ENCODE data around the gene RTL10. TPM values are rescaled to one million over a fixed set of nuclear protein-coding genes. Genes with fewer than 3 reads are reported as not detected.

RTL10 gene
- polyA plus RNA-seq, 1 donor from 2014 or later, result 11.7 TPM

DNA sequence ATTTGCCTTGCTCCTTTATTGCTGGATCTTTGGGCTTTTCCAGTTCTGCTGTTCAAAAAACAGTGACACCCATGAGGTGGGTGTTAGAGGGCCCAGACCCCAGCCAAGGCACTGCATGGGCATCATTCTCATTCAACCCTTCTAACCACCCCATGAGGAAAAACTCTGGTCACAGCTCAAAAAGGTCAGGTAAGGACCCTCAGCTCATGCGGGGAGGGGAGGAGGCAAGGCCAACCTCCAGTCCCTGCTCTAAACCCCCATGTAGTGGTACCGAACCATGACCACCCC is 7.4 kb downstream of the RTL10 start:
- no peak overlapping the region for H2AFZ ChIP-seq (ENCODE audit: low read depth, low read length)
- peaks cover 4% of the 10 kb centered on the region for H3K79me2 ChIP-seq (replicated peaks; ENCODE audit: insufficient read depth, low read length)
- H3K4me2 ChIP-seq (ENCODE audit: low read length), result no peak overlapping the region
- no peaks in the 10 kb centered on the region for H3F3A ChIP-seq (ENCODE audit: insufficient read depth, low read length, poor library complexity, severe bottlenecking)
- TF ChIP-seq EP300 (conservative IDR thresholded peaks at IDR 0.05; ENCODE audit: poor library complexity, severe bottlenecking), result no peak
- TF ChIP-seq, protein P1, sequence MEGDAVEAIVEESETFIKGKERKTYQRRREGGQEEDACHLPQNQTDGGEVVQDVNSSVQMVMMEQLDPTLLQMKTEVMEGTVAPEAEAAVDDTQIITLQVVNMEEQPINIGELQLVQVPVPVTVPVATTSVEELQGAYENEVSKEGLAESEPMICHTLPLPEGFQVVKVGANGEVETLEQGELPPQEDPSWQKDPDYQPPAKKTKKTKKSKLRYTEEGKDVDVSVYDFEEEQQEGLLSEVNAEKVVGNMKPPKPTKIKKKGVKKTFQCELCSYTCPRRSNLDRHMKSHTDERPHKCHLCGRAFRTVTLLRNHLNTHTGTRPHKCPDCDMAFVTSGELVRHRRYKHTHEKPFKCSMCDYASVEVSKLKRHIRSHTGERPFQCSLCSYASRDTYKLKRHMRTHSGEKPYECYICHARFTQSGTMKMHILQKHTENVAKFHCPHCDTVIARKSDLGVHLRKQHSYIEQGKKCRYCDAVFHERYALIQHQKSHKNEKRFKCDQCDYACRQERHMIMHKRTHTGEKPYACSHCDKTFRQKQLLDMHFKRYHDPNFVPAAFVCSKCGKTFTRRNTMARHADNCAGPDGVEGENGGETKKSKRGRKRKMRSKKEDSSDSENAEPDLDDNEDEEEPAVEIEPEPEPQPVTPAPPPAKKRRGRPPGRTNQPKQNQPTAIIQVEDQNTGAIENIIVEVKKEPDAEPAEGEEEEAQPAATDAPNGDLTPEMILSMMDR (IDR thresholded peaks at IDR 0.05; ENCODE audit: poor library complexity, severe bottlenecking), result no peak
- TF ChIP-seq TAF1 (IDR thresholded peaks at IDR 0.05; ENCODE audit: low read depth), result no peak
- TF ChIP-seq MXI1 (conservative IDR thresholded peaks at IDR 0.05; ENCODE audit: poor library complexity, severe bottlenecking), result no peak
- no peak for TF ChIP-seq EZH2 (IDR thresholded peaks at IDR 0.05; ENCODE audit: borderline replicate concordance, insufficient read depth, low read length, poor library complexity, severe bottlenecking)
- no peak for TF ChIP-seq RAD21 (conservative IDR thresholded peaks at IDR 0.05)
- TF ChIP-seq, protein P2, sequence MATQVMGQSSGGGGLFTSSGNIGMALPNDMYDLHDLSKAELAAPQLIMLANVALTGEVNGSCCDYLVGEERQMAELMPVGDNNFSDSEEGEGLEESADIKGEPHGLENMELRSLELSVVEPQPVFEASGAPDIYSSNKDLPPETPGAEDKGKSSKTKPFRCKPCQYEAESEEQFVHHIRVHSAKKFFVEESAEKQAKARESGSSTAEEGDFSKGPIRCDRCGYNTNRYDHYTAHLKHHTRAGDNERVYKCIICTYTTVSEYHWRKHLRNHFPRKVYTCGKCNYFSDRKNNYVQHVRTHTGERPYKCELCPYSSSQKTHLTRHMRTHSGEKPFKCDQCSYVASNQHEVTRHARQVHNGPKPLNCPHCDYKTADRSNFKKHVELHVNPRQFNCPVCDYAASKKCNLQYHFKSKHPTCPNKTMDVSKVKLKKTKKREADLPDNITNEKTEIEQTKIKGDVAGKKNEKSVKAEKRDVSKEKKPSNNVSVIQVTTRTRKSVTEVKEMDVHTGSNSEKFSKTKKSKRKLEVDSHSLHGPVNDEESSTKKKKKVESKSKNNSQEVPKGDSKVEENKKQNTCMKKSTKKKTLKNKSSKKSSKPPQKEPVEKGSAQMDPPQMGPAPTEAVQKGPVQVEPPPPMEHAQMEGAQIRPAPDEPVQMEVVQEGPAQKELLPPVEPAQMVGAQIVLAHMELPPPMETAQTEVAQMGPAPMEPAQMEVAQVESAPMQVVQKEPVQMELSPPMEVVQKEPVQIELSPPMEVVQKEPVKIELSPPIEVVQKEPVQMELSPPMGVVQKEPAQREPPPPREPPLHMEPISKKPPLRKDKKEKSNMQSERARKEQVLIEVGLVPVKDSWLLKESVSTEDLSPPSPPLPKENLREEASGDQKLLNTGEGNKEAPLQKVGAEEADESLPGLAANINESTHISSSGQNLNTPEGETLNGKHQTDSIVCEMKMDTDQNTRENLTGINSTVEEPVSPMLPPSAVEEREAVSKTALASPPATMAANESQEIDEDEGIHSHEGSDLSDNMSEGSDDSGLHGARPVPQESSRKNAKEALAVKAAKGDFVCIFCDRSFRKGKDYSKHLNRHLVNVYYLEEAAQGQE (IDR thresholded peaks at IDR 0.05; ENCODE audit: borderline replicate concordance), result no peak
- TF ChIP-seq POLR2AphosphoS5 (IDR thresholded peaks at IDR 0.05), result no peak
- no peak for TF ChIP-seq SMC3 (conservative IDR thresholded peaks at IDR 0.05; ENCODE audit: poor library complexity)
- H4K20me1 ChIP-seq (ENCODE audit: insufficient read depth), result no peaks in the 10 kb centered on the region
- H3K27me3 ChIP-seq (ENCODE audit: insufficient read depth, low read depth, low read length), result no peaks in the 10 kb centered on the region
- no peaks in the 10 kb centered on the region for H3K9me3 ChIP-seq (ENCODE audit: low read length)
- no peaks in the 10 kb centered on the region for H3K9me2 ChIP-seq (ENCODE audit: insufficient read depth, low read length)
- H3K36me3 ChIP-seq (ENCODE audit: insufficient read depth, low read length), result no peaks in the 10 kb centered on the region
- no peak overlapping the region for H3K4me3 ChIP-seq (ENCODE audit: low read length)
- no peak overlapping the region for H3K27ac ChIP-seq (ENCODE audit: low read length)
- no peak overlapping the region for H3K9ac ChIP-seq (ENCODE audit: low read length)

DNA sequence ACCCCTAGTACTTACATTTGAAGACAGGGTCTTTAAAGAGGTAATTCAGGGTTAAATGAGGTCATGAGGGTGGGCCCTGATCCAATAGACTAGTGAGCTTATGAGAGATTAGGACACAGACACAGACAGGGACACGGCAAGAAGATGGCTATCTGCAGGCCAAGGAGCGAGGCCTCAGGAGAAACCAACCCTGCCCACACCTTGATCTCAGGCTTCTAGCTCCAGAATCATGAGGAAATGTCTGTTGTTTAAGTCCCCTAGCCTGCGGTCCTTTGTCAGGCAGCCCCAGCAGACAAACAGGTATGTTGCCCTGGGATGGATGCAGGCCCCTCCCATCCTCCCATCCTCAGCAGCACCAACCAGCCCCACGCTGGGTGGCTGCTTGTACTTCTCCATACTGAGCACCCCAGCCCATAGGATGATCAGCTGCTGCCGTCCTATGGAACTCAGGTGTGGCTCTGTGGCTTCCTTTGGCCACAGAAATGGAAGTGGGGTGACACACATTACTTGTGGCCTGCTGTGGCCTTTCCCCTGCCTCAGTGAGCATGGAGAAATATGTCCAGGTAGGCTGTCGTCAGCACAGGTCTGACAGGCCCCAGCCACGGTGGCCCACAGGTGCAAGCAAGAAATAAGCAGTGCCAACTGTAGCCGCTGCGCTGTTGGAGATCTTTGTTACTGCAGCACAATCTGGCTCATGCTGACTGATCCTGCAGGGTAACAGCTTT is 7.9 kb downstream of the RTL10 start:
- Histone ChIP-seq H3K4me3 (ENCODE audit: low read length) (no peak overlapping the region), H3K9ac (ENCODE audit: low read length) (no peak overlapping the region), H3F3A (ENCODE audit: insufficient read depth, low read length, poor library complexity, severe bottlenecking) (no peaks in the 10 kb centered on the region), H3K4me2 (ENCODE audit: low read length) (no peak overlapping the region), H3K9me2 (ENCODE audit: insufficient read depth, low read length) (no peaks in the 10 kb centered on the region), H3K27me3 (ENCODE audit: insufficient read depth, low read depth, low read length) (no peaks in the 10 kb centered on the region), H3K9me3 (ENCODE audit: low read length) (no peaks in the 10 kb centered on the region), H3K79me2 (replicated peaks; ENCODE audit: insufficient read depth, low read length) (no peaks in the 10 kb centered on the region), H3K36me3 (ENCODE audit: insufficient read depth, low read length) (no peaks in the 10 kb centered on the region), H4K20me1 (ENCODE audit: insufficient read depth) (no peaks in the 10 kb centered on the region), H2AFZ (ENCODE audit: low read depth, low read length) (no peak overlapping the region), H3K27ac (ENCODE audit: low read length) (no peak overlapping the region)
- TF ChIP-seq MXI1 (conservative IDR thresholded peaks at IDR 0.05; ENCODE audit: poor library complexity, severe bottlenecking), result no peak
- TF ChIP-seq, protein P1 (IDR thresholded peaks at IDR 0.05; ENCODE audit: poor library complexity, severe bottlenecking), result no peak
- TF ChIP-seq, protein P2 (IDR thresholded peaks at IDR 0.05; ENCODE audit: borderline replicate concordance), result no peak
- TF ChIP-seq TAF1 (IDR thresholded peaks at IDR 0.05; ENCODE audit: low read depth), result no peak
- TF ChIP-seq SMC3 (conservative IDR thresholded peaks at IDR 0.05; ENCODE audit: poor library complexity), result no peak
- no peak for TF ChIP-seq EP300 (conservative IDR thresholded peaks at IDR 0.05; ENCODE audit: poor library complexity, severe bottlenecking)
- TF ChIP-seq RAD21 (conservative IDR thresholded peaks at IDR 0.05), result no peak
- no peak for TF ChIP-seq EZH2 (IDR thresholded peaks at IDR 0.05; ENCODE audit: borderline replicate concordance, insufficient read depth, low read length, poor library complexity, severe bottlenecking)
- TF ChIP-seq POLR2AphosphoS5 (IDR thresholded peaks at IDR 0.05), result no peak
